Measurements from ENCODE around the gene BTRC. TPM values are rescaled to one million over a fixed set of nuclear protein-coding genes. Genes with fewer than 3 reads are reported as not detected.

BTRC gene
- total RNA-seq, 1 experiment from 2014 or later, result 29.1 TPM

- TF ChIP-seq, protein P1, sequence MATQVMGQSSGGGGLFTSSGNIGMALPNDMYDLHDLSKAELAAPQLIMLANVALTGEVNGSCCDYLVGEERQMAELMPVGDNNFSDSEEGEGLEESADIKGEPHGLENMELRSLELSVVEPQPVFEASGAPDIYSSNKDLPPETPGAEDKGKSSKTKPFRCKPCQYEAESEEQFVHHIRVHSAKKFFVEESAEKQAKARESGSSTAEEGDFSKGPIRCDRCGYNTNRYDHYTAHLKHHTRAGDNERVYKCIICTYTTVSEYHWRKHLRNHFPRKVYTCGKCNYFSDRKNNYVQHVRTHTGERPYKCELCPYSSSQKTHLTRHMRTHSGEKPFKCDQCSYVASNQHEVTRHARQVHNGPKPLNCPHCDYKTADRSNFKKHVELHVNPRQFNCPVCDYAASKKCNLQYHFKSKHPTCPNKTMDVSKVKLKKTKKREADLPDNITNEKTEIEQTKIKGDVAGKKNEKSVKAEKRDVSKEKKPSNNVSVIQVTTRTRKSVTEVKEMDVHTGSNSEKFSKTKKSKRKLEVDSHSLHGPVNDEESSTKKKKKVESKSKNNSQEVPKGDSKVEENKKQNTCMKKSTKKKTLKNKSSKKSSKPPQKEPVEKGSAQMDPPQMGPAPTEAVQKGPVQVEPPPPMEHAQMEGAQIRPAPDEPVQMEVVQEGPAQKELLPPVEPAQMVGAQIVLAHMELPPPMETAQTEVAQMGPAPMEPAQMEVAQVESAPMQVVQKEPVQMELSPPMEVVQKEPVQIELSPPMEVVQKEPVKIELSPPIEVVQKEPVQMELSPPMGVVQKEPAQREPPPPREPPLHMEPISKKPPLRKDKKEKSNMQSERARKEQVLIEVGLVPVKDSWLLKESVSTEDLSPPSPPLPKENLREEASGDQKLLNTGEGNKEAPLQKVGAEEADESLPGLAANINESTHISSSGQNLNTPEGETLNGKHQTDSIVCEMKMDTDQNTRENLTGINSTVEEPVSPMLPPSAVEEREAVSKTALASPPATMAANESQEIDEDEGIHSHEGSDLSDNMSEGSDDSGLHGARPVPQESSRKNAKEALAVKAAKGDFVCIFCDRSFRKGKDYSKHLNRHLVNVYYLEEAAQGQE (IDR thresholded peaks at IDR 0.05; ENCODE audit: low read depth), result no peak
- peak; percentile 74; the same call in 1 of the 2 replicates for TF ChIP-seq ZFX (IDR thresholded peaks at IDR 0.05)
- TF ChIP-seq SP1 (IDR thresholded peaks at IDR 0.05; ENCODE audit: low read depth), result no peak
- no peak for TF ChIP-seq EGR1 (IDR thresholded peaks at IDR 0.05; ENCODE audit: low read depth)
- TF ChIP-seq, protein P2, sequence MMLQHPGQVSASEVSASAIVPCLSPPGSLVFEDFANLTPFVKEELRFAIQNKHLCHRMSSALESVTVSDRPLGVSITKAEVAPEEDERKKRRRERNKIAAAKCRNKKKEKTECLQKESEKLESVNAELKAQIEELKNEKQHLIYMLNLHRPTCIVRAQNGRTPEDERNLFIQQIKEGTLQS (IDR thresholded peaks at IDR 0.05), result no peak
Observed at GRCh38 chr10:101570428-101571270, 216.7 kb downstream of the BTRC start (continued).

- DNase-seq (ENCODE audit: low read depth, low spot score) (no peak), ATAC-seq (no peak)
- H3K4me2 ChIP-seq (ENCODE audit: low read length), result peak overlapping the region; percentile 100
- no peaks in the 10 kb centered on the region for H3K9me3 ChIP-seq (ENCODE audit: control insufficient read depth in 1 of 2, insufficient read depth in 1 of 2, low read depth in 1 of 2, low read length in 2 of 2)
- CTCF ChIA-PET, result interaction anchor here (1.0 to 3.8 kb wide), 24 partner anchors 9 to 521 kb away, joined by 3 to 130 read pairs (median 8); partner anchors contain the start of genes DPCD and POLL
- POLR2A ChIA-PET, result interaction anchor here (0.8 to 2.8 kb wide), 2 partner anchors 270 to 358 kb away, joined by 3 to 14 read pairs; no protein-coding TSS in a partner anchor
- no peak overlapping the region; the same call in 1 of the 2 replicates for H3K27ac ChIP-seq (ENCODE audit: low read depth, low read length)
- intact Hi-C loops (cut with micrococcal nuclease), result loop anchor here (2.0 to 10.0 kb wide), 2 partner anchors 271 to 507 kb away; partner anchors contain the start of gene KAZALD1
- H3K27me3 ChIP-seq (ENCODE audit: insufficient read depth, low read length), result no peaks in the 10 kb centered on the region
- no peaks in the 10 kb centered on the region for H3K9me2 ChIP-seq (ENCODE audit: insufficient read depth)
- no peak overlapping the region for H3K9ac ChIP-seq (ENCODE audit: low read length)
- no TSS peak for BruUV-seq (replicated peaks)
- H4K20me1 ChIP-seq (ENCODE audit: insufficient read depth), result no peaks in the 10 kb centered on the region
- RAD21 ChIA-PET (ENCODE audit: low non-redundant PET in 1 of 2, low total read pairs in 2 of 2, uncharacterized antibody in 2 of 2, unreplicated experiment in 2 of 2), result interaction anchor here (0.6 to 3.7 kb wide), 5 partner anchors 17 to 358 kb away, joined by 3 to 31 read pairs (median 7); partner anchors contain the start of genes DPCD (in 1 of the 2) and POLL (in 1 of the 2)
- no peaks in the 10 kb centered on the region for H3K79me2 ChIP-seq (ENCODE audit: insufficient read depth, low read length)
- H3K4me3 ChIP-seq (replicated peaks in 1 of 2; ENCODE audit: low read depth in 1 of 2, low read length in 2 of 2), result peak overlapping the region in 1 of 2 experiments; percentile 66; a peak in 1 of 4 replicates
- no peak overlapping the region for H2AFZ ChIP-seq (ENCODE audit: low read depth, low read length, poor library complexity, severe bottlenecking)
- H3K4me1 ChIP-seq (ENCODE audit: control insufficient read depth in 1 of 2, insufficient read depth in 2 of 2, low read length in 2 of 2), result peaks cover 11 to 22% of the 10 kb centered on the region in 2 experiments
- H3K36me3 ChIP-seq (ENCODE audit: control insufficient read depth in 1 of 2, insufficient read depth in 2 of 2, low read length in 2 of 2), result no peaks in the 10 kb centered on the region
- TF ChIP-seq JUND (IDR thresholded peaks at IDR 0.05) (no peak), YY1 (IDR thresholded peaks at IDR 0.05; ENCODE audit: extremely low read depth, insufficient replicate concordance, low read depth, low read length) (no peak), EZH2 (IDR thresholded peaks at IDR 0.05) (no peak), ZBTB33 (IDR thresholded peaks at IDR 0.05; ENCODE audit: extremely low read depth, insufficient replicate concordance, low read length) (no peak), SRF (IDR thresholded peaks at IDR 0.05; ENCODE audit: low read depth) (no peak), EZH2phosphoT487 (IDR thresholded peaks at IDR 0.05; ENCODE audit: borderline replicate concordance) (no peak), POLR2A (IDR thresholded peaks at IDR 0.05; ENCODE audit: borderline replicate concordance, extremely low read depth, insufficient read depth, insufficient read length) (no peak)
- TF ChIP-seq, protein P1 (IDR thresholded peaks at IDR 0.05; ENCODE audit: low read depth), result no peak
Observed at GRCh38 chr10:101571271-101571925, 217.4 kb downstream of the BTRC start.

All from HCT116 (cell line).